PC-3 (cell line): ENCODE measurements around the gene UBALD2.

Source experiments
- CTCF ChIP-seq: fragments of 300-600 bp; sonication (generic); conservative IDR thresholded peaks from 2 replicates; pipeline ENCODE4 v1.5.1; 2017; ENCODE audit warnings: antibody characterized with exemption, low read depth, mild to moderate bottlenecking, low read length
- EZH2 ChIP-seq: fragments of 300-600 bp; sonication (generic); IDR thresholded peaks from one replicate; pipeline ENCODE4 v1.6.1; 2017; ENCODE audit warnings: antibody characterized with exemption, mild to moderate bottlenecking, low read length; ENCODE audit not compliant: unreplicated experiment

GRCh38 chr17:76281573-76282371 is 16.6 kb downstream of the UBALD2 start:
- TF ChIP-seq CTCF (no peak), EZH2 (no peak)
